NCI-H1092 (cell line): ENCODE results near the gene ZNF48.

Experiments used
- DNase-seq: peaks from one replicate; lab custom pipeline; 2025; lab: John Stamatoyannopoulos, UW

Gene ZNF48

GRCh38 chr16:30407804-30408534 is 12.7 kb downstream of the ZNF48 start:
- DNase-seq = no peak

GRCh38 chr16:30409125-30410060 is 14.2 kb downstream of the ZNF48 start:
- peak; percentile 83 for DNase-seq

- DNase-seq = no peak
Observed at GRCh38 chr16:30413112-30413806, 18.0 kb downstream of the ZNF48 start.

GRCh38 chr16:30414159-30414558 is 18.9 kb downstream of the ZNF48 start:
- DNase-seq = no peak

- no peak for DNase-seq
Observed at GRCh38 chr16:30416047-30416603, 20.9 kb downstream of the ZNF48 start.

- DNase-seq = peak; percentile 2
Observed at GRCh38 chr16:30416624-30417528, 21.7 kb downstream of the ZNF48 start.

GRCh38 chr16:30417529-30418349 is 22.5 kb downstream of the ZNF48 start:
- DNase-seq = peak; percentile 95

- no peak for DNase-seq
Observed at GRCh38 chr16:30418350-30419181, 23.3 kb downstream of the ZNF48 start.

GRCh38 chr16:30421010-30421409 is 25.8 kb downstream of the ZNF48 start:
- DNase-seq = no peak

GRCh38 chr16:30428055-30428454 is 32.8 kb downstream of the ZNF48 start:
- no peak for DNase-seq

GRCh38 chr16:30429418-30429677 is 34.1 kb downstream of the ZNF48 start:
- no peak for DNase-seq

- DNase-seq = peak; percentile 100
Observed at GRCh38 chr16:30429678-30430427, 34.6 kb downstream of the ZNF48 start, which contains the start of gene DCTPP1. Gene DCTPP1 (minus strand): TSS chr16:30430030. CDS start chr16:30429980, 50 bp downstream.

- DNase-seq = no peak
Observed at GRCh38 chr16:30430428-30430970, 35.3 kb downstream of the ZNF48 start.

GRCh38 chr16:30434852-30435251 is 39.6 kb downstream of the ZNF48 start:
- DNase-seq = no peak

GRCh38 chr16:30437511-30438046 is 42.4 kb downstream of the ZNF48 start:
- DNase-seq = no peak

GRCh38 chr16:30438835-30439234 is 43.6 kb downstream of the ZNF48 start:
- no peak for DNase-seq

GRCh38 chr16:30439720-30440348 is 44.6 kb downstream of the ZNF48 start:
- DNase-seq = no peak

GRCh38 chr16:30443631-30444030 is 48.4 kb downstream of the ZNF48 start:
- DNase-seq = no peak
